Measurements from ENCODE around the gene GIMAP4.
"Not testable (repeated sequence)": the region's sequence is repeated elsewhere in the genome, so short reads cannot be mapped to it uniquely, and the experiment has no call there.

The GIMAP4 gene

GRCh38 chr7:150568714-150569113 is 1.5 kb downstream of the GIMAP4 start:
- DNase-seq (ENCODE audit: low read depth): no peak
- H3K4me3 ChIP-seq (ENCODE audit: low read depth, low read length): no peak overlapping the region
- TF ChIP-seq CTCF (IDR thresholded peaks at IDR 0.05; ENCODE audit: low read depth, low read length) (no peak), MYC (IDR thresholded peaks at IDR 0.05; ENCODE audit: low read depth, low read length) (no peak), POLR2A (IDR thresholded peaks at IDR 0.05; ENCODE audit: extremely low read depth, insufficient read length) (no peak), MAX (IDR thresholded peaks at IDR 0.05; ENCODE audit: low read depth, low read length) (no peak)

GRCh38 chr7:150569245-150569955 is 2.2 kb downstream of the GIMAP4 start:
- no peak for DNase-seq (ENCODE audit: low read depth)
- no peak overlapping the region for H3K4me3 ChIP-seq (ENCODE audit: low read depth, low read length)
- TF ChIP-seq MAX (IDR thresholded peaks at IDR 0.05; ENCODE audit: low read depth, low read length) (no peak), MYC (IDR thresholded peaks at IDR 0.05; ENCODE audit: low read depth, low read length) (no peak)

GRCh38 chr7:150570556-150571465 is 3.6 kb downstream of the GIMAP4 start:
- TF ChIP-seq MYC (IDR thresholded peaks at IDR 0.05; ENCODE audit: low read depth, low read length) (no peak), POLR2A (IDR thresholded peaks at IDR 0.05; ENCODE audit: extremely low read depth, insufficient read length) (no peak), CTCF (IDR thresholded peaks at IDR 0.05; ENCODE audit: low read depth, low read length) (no peak), MAX (IDR thresholded peaks at IDR 0.05; ENCODE audit: low read depth, low read length) (no peak)
- no peak overlapping the region for H3K4me3 ChIP-seq (ENCODE audit: low read depth, low read length)
- no peak for DNase-seq (ENCODE audit: low read depth)

GRCh38 chr7:150572496-150572895 is 5.3 kb downstream of the GIMAP4 start:
- no peak overlapping the region for H3K4me3 ChIP-seq (ENCODE audit: low read depth, low read length)
- no peak for DNase-seq (ENCODE audit: low read depth)
- no peak for TF ChIP-seq MYC (IDR thresholded peaks at IDR 0.05; ENCODE audit: low read depth, low read length)
- no peak for TF ChIP-seq CTCF (IDR thresholded peaks at IDR 0.05; ENCODE audit: low read depth, low read length)
- no peak for TF ChIP-seq MAX (IDR thresholded peaks at IDR 0.05; ENCODE audit: low read depth, low read length)
- TF ChIP-seq POLR2A (IDR thresholded peaks at IDR 0.05; ENCODE audit: extremely low read depth, insufficient read length): no peak

- not testable (repeated sequence) for H3K4me3 ChIP-seq (ENCODE audit: low read depth, low read length); DNase-seq (ENCODE audit: low read depth)
Observed at GRCh38 chr7:150579979-150580637, 12.9 kb downstream of the GIMAP4 start.

- DNase-seq (ENCODE audit: low read depth): no peak
Observed at GRCh38 chr7:150580638-150581394, 13.6 kb downstream of the GIMAP4 start.

More at GRCh38 chr7:150580638-150581394, 13.6 kb downstream of the GIMAP4 start:
- TF ChIP-seq MAX (IDR thresholded peaks at IDR 0.05; ENCODE audit: low read depth, low read length) (no peak), MYC (IDR thresholded peaks at IDR 0.05; ENCODE audit: low read depth, low read length) (no peak), CTCF (IDR thresholded peaks at IDR 0.05; ENCODE audit: low read depth, low read length) (no peak), POLR2A (IDR thresholded peaks at IDR 0.05; ENCODE audit: extremely low read depth, insufficient read length) (no peak)
- H3K4me3 ChIP-seq (ENCODE audit: low read depth, low read length): no peak overlapping the region

Measured in NB4 (cell line).